Measurements from ENCODE around the gene TBXAS1. TPM values are rescaled to one million over a fixed set of nuclear protein-coding genes. Genes with fewer than 3 reads are reported as not detected.
A peak's percentile ranks its signal among the peaks of the same experiment; 100 is the strongest.

Gene TBXAS1
- total and polyA plus RNA-seq, 4 donors, result 4.1 to 22.4 (median 12.2) TPM

GRCh38 chr7:140060243-140060630 is 231.2 kb downstream of the TBXAS1 start:
- H3K27ac ChIP-seq (ENCODE audit: low read depth in 1 of 2, low read length in 2 of 2), result peak overlapping the region in 1 of 2 donors; percentile 11
- WGBS, result 95% methylated on average over 3 of the region's 3 CpGs
- H3K4me1 ChIP-seq (ENCODE audit: control insufficient read depth in 4 of 4, insufficient read depth in 4 of 4, low read length in 3 of 4), result peaks cover 6 to 28% (median 17%) of the 10 kb centered on the region in 4 donors
- H3K4me3 ChIP-seq (ENCODE audit: low read depth in 1 of 3, low read length in 3 of 3), result no peak overlapping the region
- no peaks in the 10 kb centered on the region for H3K27me3 ChIP-seq (ENCODE audit: control insufficient read depth in 4 of 4, insufficient read depth in 4 of 4, low read length in 3 of 4)
- no peak for DNase-seq (ENCODE audit: low spot score)
- no peak for TF ChIP-seq SP1 (IDR thresholded peaks at IDR 0.05)
- TF ChIP-seq JUND (IDR thresholded peaks at IDR 0.05), result no peak
- no peak for TF ChIP-seq MAX (IDR thresholded peaks at IDR 0.05)
- TF ChIP-seq YY1 (IDR thresholded peaks at IDR 0.05), result no peak
- no peak for TF ChIP-seq ZBTB33 (IDR thresholded peaks at IDR 0.05)
- TF ChIP-seq TAF1 (conservative IDR thresholded peaks at IDR 0.05), result no peak
- TF ChIP-seq FOXA2 (IDR thresholded peaks at IDR 0.05), result no peak
- no peak for TF ChIP-seq RXRA (IDR thresholded peaks at IDR 0.05)
- no peak for TF ChIP-seq CTCF (IDR thresholded peaks at IDR 0.05; ENCODE audit: low read depth, low read length, missing input control)
- TF ChIP-seq NR2F2 (IDR thresholded peaks at IDR 0.05), result no peak
- TF ChIP-seq EGR1 (IDR thresholded peaks at IDR 0.05; ENCODE audit: low read depth in 2 of 2), result no peak
- no peak for TF ChIP-seq REST (IDR thresholded peaks at IDR 0.05)
- no peak for TF ChIP-seq GABPA (IDR thresholded peaks at IDR 0.05 in 1 of 2, conservative IDR thresholded peaks at IDR 0.05 in 1 of 2)
- TF ChIP-seq RAD21 (IDR thresholded peaks at IDR 0.05), result no peak
- no peak for TF ChIP-seq ATF3 (IDR thresholded peaks at IDR 0.05)
- TF ChIP-seq HNF4A (conservative IDR thresholded peaks at IDR 0.05), result no peak
- no peak for TF ChIP-seq HNF4G (IDR thresholded peaks at IDR 0.05)
- TF ChIP-seq FOXA1 (IDR thresholded peaks at IDR 0.05), result no peak
- H3K36me3 ChIP-seq (ENCODE audit: control insufficient read depth in 4 of 4, insufficient read depth in 3 of 4, low read depth in 1 of 4, low read length in 3 of 4), result peaks cover 0 to 6% (median 5%) of the 10 kb centered on the region in 4 donors
- no peak overlapping the region for H3K9ac ChIP-seq (ENCODE audit: low read depth in 1 of 2, low read length in 2 of 2)
- H3K9me3 ChIP-seq (ENCODE audit: control insufficient read depth in 4 of 4, low read length in 3 of 4), result no peaks in the 10 kb centered on the region

All from liver (tissue), 9 donors.